GM12872 (cell line): Measurements from ENCODE around the gene RALB.

Experiments used
- TF ChIP-seq, protein P1 (sequence below): IDR thresholded peaks from 3 replicates; pipeline ENCODE4 v1.5.1; 2011; ENCODE audit warnings: low read depth, mild to moderate bottlenecking, low read length, moderate library complexity; ENCODE audit not compliant: insufficient read depth

The RALB gene

DNA sequence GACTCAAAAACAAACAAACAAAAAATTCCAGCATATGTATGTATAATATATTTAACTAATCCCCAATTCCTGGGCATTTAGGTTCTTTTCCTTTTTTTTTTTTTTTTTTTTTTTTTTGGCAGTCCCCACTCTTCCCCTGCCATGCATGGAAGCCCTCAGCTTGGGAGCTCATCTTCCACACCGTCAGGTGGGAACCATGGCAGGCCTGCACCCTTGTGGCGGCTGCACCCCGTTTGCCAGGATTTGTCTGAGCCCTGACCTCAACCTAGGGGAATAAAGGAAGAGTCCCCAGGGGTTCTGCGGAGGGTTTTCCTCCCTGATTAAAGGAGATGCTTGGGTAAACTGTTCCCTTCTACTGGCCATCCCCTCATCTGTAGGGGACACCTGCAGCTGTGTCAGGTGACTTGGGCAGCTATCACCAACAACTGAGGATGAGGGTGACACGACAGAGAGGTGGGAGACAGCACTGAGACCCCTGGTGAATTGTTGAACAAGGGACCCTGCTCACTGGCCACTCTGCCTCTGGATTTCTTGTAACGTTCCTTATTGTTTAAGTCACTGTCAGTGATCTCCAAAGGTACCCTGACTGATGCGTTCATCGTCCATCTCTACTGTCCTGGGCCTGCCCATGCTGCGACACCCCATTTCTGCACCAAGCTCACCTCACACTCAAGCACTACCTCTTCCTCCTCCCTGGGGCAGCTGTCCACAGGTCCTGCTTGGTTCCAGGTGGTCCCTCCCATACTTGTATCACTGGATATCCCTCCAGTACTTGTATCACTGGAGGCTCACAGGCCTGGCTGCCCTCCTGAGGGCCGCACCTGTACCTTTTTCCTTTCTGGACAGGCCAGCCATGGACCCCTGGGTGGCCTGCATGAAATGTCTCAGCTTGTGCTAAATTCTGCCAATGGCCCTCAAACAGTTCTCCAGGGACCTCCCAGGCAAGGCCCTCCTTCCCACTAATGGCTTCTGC is 44.0 kb upstream of the RALB start:
- TF ChIP-seq, protein P1, sequence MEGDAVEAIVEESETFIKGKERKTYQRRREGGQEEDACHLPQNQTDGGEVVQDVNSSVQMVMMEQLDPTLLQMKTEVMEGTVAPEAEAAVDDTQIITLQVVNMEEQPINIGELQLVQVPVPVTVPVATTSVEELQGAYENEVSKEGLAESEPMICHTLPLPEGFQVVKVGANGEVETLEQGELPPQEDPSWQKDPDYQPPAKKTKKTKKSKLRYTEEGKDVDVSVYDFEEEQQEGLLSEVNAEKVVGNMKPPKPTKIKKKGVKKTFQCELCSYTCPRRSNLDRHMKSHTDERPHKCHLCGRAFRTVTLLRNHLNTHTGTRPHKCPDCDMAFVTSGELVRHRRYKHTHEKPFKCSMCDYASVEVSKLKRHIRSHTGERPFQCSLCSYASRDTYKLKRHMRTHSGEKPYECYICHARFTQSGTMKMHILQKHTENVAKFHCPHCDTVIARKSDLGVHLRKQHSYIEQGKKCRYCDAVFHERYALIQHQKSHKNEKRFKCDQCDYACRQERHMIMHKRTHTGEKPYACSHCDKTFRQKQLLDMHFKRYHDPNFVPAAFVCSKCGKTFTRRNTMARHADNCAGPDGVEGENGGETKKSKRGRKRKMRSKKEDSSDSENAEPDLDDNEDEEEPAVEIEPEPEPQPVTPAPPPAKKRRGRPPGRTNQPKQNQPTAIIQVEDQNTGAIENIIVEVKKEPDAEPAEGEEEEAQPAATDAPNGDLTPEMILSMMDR: no peak

DNA sequence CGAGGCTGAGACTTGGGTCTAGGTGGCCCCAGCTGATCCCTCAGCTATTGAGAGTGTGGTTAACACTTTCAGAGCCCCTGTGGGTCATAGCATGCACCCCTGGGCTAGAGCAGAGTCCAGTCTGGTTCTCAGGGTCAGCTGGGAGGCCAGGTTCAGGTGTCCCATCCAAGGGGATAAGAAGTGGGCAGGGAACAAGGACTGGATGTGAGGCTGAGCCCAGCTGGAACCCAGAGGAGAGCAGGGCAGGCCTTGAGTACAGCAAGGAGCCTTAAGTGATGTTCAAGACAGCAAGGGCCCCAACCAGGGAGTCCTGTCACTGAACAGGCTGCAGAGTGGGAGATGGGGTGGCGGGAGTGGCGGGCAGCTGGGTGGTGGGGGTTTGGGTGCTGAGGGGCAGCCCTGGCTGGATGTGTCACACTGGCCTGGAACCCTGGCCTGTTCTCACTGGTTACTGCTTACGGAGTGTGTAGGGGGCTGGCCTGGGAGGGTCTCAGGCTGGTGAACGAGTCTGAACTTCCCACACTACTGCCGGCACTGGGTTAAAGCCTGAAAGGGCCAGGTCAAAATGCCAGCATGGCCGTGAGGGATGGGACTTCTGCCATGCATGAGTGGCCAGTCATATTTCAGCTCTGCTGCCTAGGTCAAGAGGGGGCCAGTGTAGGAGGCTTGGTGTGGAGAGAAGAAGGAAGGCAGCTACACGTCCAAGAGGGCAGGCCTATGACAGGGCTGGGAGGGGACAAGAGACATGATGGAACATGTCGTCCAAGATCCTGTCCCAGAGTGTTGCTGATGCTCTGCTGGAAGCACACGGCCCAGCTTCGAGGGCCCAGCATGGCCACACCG is 43.0 kb upstream of the RALB start:
- TF ChIP-seq, protein P1: no peak

DNA sequence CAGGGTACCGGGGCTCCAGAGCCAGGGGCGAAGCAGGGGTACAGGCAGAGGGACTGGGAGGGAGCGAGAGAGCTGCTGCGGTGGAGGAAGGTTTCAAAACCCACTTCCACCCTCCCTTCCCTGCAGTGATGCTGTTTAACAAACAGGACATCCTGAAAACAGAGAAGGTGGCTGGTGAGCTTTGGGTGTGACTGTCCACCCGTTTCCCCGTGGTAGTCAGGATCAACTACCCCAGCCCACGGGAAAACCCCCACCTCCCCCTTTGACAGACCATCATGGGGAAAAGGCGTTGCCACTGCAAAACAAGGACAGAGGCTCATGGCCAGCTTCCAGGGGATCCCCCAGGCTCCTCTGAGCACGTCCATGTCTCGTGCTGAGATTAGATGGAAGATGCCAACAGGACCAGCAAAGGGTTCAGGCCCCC is 42.4 kb upstream of the RALB start:
- TF ChIP-seq, protein P1: no peak

DNA sequence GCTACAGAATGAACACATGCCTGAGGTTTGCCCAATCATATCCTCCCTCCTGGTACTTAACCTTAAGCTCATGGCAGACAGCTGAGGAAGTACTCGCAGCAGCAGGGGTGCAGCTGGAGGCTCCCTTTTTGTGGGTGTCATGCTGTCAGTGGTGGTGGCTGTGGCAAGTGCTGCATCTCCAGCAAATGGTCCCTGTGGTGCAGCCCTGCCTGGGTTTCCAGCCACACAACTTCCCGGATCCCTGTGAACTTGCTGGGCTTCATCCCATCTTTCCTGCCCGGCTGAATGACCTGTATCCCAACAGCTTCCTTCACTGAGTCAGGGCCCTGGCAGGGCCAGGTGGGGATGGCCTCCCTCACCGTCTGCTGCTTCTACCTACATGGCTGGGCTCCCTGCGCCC is 34.5 kb upstream of the RALB start:
- TF ChIP-seq, protein P1: no peak

DNA sequence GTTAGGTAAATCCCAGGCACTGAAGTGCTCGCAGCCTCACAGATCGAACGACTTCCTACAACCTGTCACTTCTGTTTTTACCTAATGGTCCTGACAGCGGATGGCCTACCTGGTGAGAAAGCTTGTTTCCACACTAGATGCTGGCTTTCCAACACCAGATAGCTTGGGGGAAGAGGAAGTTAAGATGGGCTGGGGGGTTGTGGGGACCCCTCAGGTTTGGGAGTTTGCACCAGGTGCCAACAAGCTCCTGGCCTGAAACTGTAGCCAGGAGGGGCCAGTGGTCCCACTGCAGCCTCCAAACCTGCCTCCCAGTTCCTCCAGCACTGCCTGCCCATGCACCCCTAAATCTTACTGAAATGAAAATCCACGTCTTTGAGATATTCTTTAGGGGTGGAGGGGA is 33.4 kb upstream of the RALB start:
- TF ChIP-seq, protein P1: no peak

DNA sequence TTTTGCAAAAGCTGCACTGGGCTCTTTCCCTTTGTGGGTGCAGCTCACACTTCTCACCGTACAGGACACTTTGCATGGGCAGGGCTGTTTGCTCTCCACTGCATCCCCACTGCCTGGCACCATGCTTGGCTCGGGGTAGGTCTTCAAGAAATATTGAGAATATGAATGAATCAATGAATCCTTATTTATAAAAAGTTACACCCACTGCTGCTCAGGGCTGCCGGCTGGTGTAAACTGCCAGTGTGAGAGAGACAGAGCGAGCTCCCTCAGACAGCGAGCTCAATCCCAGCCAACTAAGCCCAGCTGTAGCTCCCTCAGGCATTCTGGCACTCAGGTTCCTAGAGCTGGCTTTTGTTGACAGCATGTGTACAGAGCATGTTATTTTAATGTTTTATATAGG is 32.9 kb upstream of the RALB start:
- TF ChIP-seq, protein P1: no peak

DNA sequence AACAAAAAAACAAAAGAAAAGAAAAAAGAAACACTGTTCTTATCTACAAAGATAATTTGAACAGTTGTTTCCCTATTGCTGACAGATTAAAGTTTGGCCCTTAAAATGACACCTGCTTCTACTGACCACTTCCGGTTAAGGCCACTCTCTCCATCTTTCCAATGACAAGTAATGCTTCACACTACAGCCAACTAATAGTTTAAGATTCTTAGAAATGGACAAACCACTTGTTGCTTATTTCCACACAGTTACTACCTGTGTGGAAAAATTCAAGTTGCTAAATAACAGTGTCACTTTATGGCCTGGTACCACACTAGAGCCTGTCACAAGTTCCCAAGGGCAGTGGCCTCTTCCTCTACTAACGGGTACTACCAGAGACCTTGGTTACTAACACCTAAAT is 31.9 kb upstream of the RALB start:
- TF ChIP-seq, protein P1: no peak
